Measurements from ENCODE around the gene MRPS11. TPM values are rescaled to one million over a fixed set of nuclear protein-coding genes. Genes with fewer than 3 reads are reported as not detected.

Gene MRPS11
- total RNA-seq, 1 experiment from 2014 or later: 66.6 TPM

DNA sequence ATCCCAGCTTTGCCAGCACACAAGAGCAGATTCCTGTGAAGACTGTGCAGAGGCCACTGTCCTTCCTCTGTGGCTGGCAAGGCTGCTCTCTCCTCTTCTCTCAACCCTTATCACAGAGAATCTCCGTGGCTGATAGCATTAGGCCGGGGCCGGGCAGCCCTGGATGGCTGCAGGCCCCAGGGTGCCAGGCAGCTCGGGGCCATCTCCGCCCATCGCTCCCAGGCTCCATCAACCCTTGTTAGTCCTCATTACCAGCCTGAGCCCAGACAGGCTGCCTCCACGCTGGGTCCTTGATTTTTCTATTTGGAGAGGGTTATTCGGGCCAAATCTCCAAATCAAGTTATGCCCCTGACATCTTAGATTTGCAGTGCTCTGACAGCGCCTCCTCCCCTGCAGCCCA lies 39.5 kb upstream of the MRPS11 start:
- H3K4me3 Mint-ChIP-seq (ENCODE audit: low read depth, unreplicated experiment): no peak overlapping the region
- CTCF ChIA-PET: interaction anchor here (1.4 kb wide), 1 partner anchor 9 kb away, joined by 3 read pairs; no protein-coding TSS in a partner anchor
- intact Hi-C loops (cut with micrococcal nuclease; ENCODE audit: unreplicated experiment): no loop called here
- no peaks in the 10 kb centered on the region for H3K4me1 Mint-ChIP-seq (ENCODE audit: low read depth, unreplicated experiment)
- no peaks in the 10 kb centered on the region for H3K9me3 Mint-ChIP-seq (ENCODE audit: low read depth, unreplicated experiment)
- H3K27me3 Mint-ChIP-seq (ENCODE audit: unreplicated experiment): peaks cover 58% of the 10 kb centered on the region
- H3K36me3 Mint-ChIP-seq (ENCODE audit: insufficient read depth, unreplicated experiment): no peaks in the 10 kb centered on the region
- DNase-seq: no peak
- BruUV-seq (replicated peaks): no TSS peak
- no peak overlapping the region for H3K27ac Mint-ChIP-seq (ENCODE audit: unreplicated experiment)
- TF ChIP-seq, protein P1, sequence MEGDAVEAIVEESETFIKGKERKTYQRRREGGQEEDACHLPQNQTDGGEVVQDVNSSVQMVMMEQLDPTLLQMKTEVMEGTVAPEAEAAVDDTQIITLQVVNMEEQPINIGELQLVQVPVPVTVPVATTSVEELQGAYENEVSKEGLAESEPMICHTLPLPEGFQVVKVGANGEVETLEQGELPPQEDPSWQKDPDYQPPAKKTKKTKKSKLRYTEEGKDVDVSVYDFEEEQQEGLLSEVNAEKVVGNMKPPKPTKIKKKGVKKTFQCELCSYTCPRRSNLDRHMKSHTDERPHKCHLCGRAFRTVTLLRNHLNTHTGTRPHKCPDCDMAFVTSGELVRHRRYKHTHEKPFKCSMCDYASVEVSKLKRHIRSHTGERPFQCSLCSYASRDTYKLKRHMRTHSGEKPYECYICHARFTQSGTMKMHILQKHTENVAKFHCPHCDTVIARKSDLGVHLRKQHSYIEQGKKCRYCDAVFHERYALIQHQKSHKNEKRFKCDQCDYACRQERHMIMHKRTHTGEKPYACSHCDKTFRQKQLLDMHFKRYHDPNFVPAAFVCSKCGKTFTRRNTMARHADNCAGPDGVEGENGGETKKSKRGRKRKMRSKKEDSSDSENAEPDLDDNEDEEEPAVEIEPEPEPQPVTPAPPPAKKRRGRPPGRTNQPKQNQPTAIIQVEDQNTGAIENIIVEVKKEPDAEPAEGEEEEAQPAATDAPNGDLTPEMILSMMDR (IDR thresholded peaks at IDR 0.05; ENCODE audit: unreplicated experiment): no peak

DNA sequence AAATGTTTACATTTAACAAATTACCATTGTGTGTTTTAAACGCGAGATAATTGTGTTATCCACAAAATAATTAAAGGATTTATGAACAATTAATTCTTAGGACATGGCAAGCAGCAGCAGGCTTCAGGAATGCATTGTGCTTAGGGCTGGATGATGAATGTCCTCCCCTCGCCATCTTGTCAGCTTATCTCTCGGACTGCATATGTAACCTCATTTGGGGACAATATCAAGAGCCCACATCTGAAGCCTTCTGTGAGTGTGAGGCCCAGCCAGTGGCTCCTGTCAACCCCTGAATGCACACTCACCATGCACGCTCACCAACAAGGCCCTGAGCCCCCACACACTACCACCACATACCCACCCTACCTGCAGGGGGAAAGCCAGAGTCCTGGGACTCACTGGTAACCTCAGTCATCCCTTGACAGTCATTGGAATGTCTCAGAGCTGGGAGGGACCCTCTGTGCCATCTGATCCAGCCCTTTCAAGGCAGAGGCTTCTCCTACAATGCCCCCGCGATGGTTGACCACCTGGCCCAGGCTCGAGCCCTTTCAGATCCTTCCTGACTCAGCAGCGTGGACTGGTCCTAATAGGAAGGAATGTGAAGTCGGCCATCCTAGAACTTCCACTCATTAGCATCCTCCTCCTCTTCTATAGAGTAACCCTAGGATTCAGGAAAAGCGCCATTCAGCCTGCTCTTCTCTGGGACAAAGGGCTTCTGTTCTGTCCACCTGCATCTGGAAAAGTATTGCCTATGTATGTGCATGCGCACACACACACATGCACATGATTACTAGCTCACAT lies 38.5 kb upstream of the MRPS11 start:
- H3K27me3 Mint-ChIP-seq (ENCODE audit: unreplicated experiment): peaks cover 68% of the 10 kb centered on the region
- intact Hi-C loops (cut with micrococcal nuclease; ENCODE audit: unreplicated experiment): no loop called here
- CTCF ChIA-PET: interaction anchor here (1.4 kb wide), 1 partner anchor 10 kb away, joined by 3 read pairs; no protein-coding TSS in a partner anchor
- BruUV-seq (replicated peaks): no TSS peak
- DNase-seq: no peak
- H3K4me1 Mint-ChIP-seq (ENCODE audit: low read depth, unreplicated experiment): no peaks in the 10 kb centered on the region
- H3K4me3 Mint-ChIP-seq (ENCODE audit: low read depth, unreplicated experiment): no peak overlapping the region
- no peaks in the 10 kb centered on the region for H3K9me3 Mint-ChIP-seq (ENCODE audit: low read depth, unreplicated experiment)
- H3K27ac Mint-ChIP-seq (ENCODE audit: unreplicated experiment): no peak overlapping the region
- H3K36me3 Mint-ChIP-seq (ENCODE audit: insufficient read depth, unreplicated experiment): no peaks in the 10 kb centered on the region
- TF ChIP-seq, protein P1 (IDR thresholded peaks at IDR 0.05; ENCODE audit: unreplicated experiment): no peak

DNA sequence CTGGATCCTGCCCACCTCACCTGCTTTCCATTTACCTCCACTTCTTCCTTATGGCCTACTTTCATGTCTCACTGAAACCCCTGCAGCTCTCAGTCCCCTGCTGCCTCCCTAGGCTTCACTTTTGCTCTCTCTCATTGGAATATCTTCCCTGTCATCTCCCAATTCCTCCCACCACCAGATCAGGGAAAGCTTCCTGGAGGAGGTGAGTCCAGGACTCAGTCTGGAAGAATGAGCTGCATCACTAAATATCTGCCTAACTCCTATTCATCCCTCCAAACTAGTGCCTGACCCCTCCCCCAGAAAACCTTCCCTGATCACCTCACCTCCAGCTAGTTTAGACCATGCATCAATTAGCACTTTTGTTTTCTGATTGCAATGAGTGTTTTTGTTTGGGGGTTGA lies 37.5 kb upstream of the MRPS11 start:
- CTCF ChIA-PET: no interaction called here
- Mint-ChIP-seq H3K4me3 (ENCODE audit: low read depth, unreplicated experiment) (no peak overlapping the region), H3K27me3 (ENCODE audit: unreplicated experiment) (peaks cover 71% of the 10 kb centered on the region), H3K27ac (ENCODE audit: unreplicated experiment) (no peak overlapping the region), H3K36me3 (ENCODE audit: insufficient read depth, unreplicated experiment) (no peaks in the 10 kb centered on the region), H3K4me1 (ENCODE audit: low read depth, unreplicated experiment) (no peaks in the 10 kb centered on the region), H3K9me3 (ENCODE audit: low read depth, unreplicated experiment) (no peaks in the 10 kb centered on the region)
- BruUV-seq (replicated peaks): no TSS peak
- TF ChIP-seq, protein P1 (IDR thresholded peaks at IDR 0.05; ENCODE audit: unreplicated experiment): no peak
- no peak for DNase-seq
- intact Hi-C loops (cut with micrococcal nuclease; ENCODE audit: unreplicated experiment): no loop called here

DNA sequence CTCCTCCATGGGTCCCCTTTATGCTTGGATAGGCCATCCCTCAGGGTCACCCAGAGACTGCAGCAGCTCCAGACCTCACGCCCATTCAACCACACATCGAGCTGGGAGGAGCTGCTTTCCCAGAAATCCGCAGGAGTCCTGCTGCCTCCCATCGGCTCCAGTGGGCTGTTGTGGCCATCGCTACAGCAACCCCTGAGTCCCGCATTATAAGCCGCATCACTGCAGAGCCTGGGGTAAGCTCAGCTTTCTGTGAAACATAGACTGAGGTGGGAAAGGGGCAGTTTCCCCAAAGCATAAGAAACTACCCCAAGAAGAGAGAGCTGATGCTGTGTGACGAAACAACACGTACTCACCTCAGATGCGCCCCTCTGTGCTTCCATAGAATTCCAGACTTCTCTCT lies 36.1 kb upstream of the MRPS11 start:
- Mint-ChIP-seq H3K9me3 (ENCODE audit: low read depth, unreplicated experiment) (no peaks in the 10 kb centered on the region), H3K36me3 (ENCODE audit: insufficient read depth, unreplicated experiment) (no peaks in the 10 kb centered on the region), H3K4me3 (ENCODE audit: low read depth, unreplicated experiment) (no peak overlapping the region), H3K27me3 (ENCODE audit: unreplicated experiment) (peaks cover 72% of the 10 kb centered on the region), H3K4me1 (ENCODE audit: low read depth, unreplicated experiment) (no peaks in the 10 kb centered on the region), H3K27ac (ENCODE audit: unreplicated experiment) (no peak overlapping the region)
- no peak for DNase-seq
- TF ChIP-seq, protein P1 (IDR thresholded peaks at IDR 0.05; ENCODE audit: unreplicated experiment): no peak
- CTCF ChIA-PET: interaction anchor here (0.6 kb wide), 1 partner anchor 59 kb away, joined by 7 read pairs; no protein-coding TSS in a partner anchor
- BruUV-seq (replicated peaks): no TSS peak
- intact Hi-C loops (cut with micrococcal nuclease; ENCODE audit: unreplicated experiment): no loop called here
